Keratinocyte (primary cell): ENCODE results near the gene OR9Q2.

ENCODE experiments used
- CTCF ChIP-seq, 3 experiments: IDR thresholded peaks in 1 of 3; conservative IDR thresholded peaks in 1 of 3; optimal IDR thresholded peaks in 1 of 3; 2 replicates in 2 of 3; 3 replicates in 1 of 3; pipeline versions ENCODE3 to v1.5.1; 2011; ENCODE audit warnings: low read length in 3 of 3, mild to moderate bottlenecking in 3 of 3, moderate library complexity in 2 of 3, control low read depth in 1 of 3, inconsistent platforms in 1 of 3; ENCODE audit not compliant: insufficient read depth in 2 of 3; ENCODE audit errors: extremely low read depth in 1 of 3
- EZH2 ChIP-seq: IDR thresholded peaks from one replicate; pipeline ENCODE4 v1.6.1; 2012; ENCODE audit warnings: inconsistent platforms, mild to moderate bottlenecking, low read length, moderate library complexity

GRCh38 chr11:58186938-58187337 is 1.9 kb upstream of the OR9Q2 start:
- TF ChIP-seq CTCF (optimal IDR thresholded peaks at IDR 0.05 in 1 of 3, IDR thresholded peaks at IDR 0.05 in 1 of 3, conservative IDR thresholded peaks at IDR 0.05 in 1 of 3; ENCODE audit: extremely low read depth in 1 of 3, insufficient read depth in 2 of 3, low read length in 3 of 3) (no peak), EZH2 (no peak)
